Measurements from ENCODE around the gene NUDT19.
"Not testable (repeated sequence)": the region's sequence is repeated elsewhere in the genome, so short reads cannot be mapped to it uniquely, and the experiment has no call there.

Gene NUDT19

GRCh38 chr19:32716203-32716602 is 24.6 kb downstream of the NUDT19 start:
- not testable (repeated sequence) for DNase-seq

DNA sequence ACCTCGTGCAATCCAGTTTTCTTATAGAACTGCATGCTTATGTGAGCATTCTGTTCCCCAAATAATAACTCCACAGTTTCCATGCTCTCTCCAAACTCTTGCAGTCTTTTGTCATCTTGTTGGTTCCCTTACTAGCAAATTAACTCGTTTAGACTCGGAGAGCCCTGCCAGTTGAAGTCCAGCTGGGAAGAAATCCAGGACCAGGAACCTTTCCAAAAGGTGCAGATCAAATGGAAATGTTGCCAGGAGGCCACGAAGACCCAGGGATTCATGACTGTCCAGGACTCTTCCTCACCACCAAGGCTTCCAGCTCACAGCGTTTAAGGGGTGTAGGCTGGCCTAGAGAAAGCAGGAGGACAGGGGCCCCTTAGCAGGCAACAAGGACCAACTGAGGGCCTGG is 25.9 kb downstream of the NUDT19 start:
- no peak for DNase-seq

GRCh38 chr19:32718286-32718685 is 26.7 kb downstream of the NUDT19 start:
- no peak for DNase-seq

DNA sequence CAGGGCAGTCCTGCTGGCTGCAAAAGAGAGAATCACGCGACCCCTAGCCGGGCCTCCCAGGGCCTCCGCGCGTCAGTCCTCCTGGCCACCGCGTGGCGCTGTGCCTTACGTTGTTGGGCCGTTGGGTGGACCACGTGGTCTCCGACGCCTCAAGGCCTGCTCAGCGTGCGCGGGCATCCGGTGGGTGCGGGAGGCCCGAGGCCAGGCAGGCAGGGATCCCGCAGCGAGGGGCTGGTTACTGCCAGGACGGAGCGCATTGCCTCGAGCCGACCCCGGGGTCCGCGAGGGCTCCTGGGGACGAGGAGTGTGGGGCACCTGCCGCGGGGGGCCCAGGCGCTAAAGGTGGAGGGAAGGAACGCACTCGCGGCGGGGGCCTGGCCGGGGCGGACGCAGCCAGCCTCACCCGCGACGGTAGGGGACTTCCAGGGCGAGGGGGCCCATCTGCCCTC is 28.0 kb downstream of the NUDT19 start, which contains the start of gene TDRD12:
Gene TDRD12 (plus strand): TSS at position 157 of the 449 bp plus-strand sequence. CDS start 306 bp downstream, outside the sequence.
- no peak for DNase-seq

DNA sequence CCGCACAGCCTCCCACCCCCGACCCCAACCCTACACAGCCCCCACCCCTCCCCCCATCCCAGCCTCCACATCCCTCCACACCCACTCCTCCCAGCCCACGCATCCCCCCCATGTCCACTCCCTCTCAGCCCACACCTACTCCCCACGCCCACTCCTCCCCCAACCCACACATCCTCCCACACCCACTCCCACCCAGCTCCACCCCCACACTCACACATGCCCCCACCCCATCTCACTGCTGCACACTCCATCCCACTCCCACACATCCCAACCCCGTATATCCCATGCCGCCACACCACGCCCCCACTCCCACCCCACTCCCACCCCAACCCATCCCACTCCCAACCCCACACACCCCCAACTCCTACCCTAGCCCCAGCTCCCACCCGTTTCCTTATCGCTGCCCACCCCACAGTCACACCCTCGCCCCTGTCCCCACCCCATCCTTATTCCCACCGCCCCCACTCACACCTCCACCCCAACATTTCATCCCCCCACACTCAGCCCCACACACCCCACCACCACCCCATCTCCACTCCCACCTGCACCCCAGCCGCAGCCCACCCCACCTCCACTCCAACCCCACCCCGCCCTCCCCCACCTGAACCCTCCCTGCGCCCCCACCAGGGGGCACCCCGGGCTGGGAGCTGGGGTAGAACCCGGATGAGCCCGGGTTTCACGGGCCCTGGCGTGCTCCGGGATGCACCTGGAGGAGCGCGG is 28.8 kb downstream of the NUDT19 start:
- no peak for DNase-seq

- DNase-seq, result no peak
Measured at GRCh38 chr19:32720936-32721250, 29.3 kb downstream of the NUDT19 start.

GRCh38 chr19:32735936-32736335 is 44.3 kb downstream of the NUDT19 start:
- DNase-seq, result no peak

GRCh38 chr19:32743021-32743420 is 51.4 kb downstream of the NUDT19 start:
- DNase-seq, result no peak

DNA sequence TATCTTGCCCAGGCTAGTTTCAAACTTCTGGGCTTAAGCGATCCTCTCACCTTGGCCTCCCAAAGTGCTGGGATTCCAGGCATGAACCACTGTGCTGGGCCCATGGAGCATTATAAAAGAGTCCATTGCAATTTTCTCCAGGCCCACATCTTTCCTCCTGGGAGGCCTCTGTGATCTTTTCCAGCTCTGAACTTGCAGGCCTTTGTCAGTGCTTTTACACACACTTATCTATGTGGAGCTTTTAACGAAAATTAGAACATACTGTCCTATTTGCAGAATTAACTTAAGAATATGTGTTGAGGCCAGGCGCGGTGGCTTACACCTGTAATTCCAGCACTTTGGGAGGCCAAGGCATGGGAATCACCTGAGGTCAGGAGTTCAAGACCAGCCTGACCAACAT is 51.8 kb downstream of the NUDT19 start:
- no peak for DNase-seq

- no peak for DNase-seq
Measured at GRCh38 chr19:32744555-32745325, 53.1 kb downstream of the NUDT19 start.

DNA sequence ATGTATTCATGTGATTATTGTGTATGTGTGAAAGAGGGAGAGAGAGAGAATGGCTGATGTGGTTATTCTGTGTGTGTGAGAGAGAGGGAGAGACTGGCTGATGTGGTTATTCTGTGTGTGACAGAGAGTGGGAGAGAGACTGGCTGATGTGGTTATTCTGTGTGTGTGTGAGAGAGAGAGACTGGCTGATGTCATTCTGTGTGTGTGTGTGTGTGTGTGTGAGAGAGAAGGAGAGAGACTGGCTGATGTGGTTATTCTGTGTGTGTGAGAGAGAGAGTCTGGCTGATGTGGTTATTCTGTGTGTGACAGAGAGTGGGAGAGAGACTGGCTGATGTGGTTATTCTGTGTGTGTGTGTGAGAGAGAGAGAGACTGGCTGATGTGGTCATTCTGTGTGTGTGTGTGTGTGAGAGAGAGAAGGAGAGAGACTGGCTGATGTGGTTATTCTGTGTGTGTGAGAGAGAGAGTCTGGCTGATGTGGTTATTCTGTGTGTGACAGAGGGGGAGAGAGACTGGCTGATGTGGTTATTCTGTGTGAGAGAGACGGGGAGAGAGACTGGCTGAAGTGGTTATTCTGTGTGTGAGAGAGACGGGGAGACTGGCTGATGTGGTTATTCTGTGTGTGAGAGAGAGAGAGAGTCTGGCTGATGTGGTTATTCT is 54.1 kb downstream of the NUDT19 start:
- not testable (repeated sequence) for DNase-seq

DNA sequence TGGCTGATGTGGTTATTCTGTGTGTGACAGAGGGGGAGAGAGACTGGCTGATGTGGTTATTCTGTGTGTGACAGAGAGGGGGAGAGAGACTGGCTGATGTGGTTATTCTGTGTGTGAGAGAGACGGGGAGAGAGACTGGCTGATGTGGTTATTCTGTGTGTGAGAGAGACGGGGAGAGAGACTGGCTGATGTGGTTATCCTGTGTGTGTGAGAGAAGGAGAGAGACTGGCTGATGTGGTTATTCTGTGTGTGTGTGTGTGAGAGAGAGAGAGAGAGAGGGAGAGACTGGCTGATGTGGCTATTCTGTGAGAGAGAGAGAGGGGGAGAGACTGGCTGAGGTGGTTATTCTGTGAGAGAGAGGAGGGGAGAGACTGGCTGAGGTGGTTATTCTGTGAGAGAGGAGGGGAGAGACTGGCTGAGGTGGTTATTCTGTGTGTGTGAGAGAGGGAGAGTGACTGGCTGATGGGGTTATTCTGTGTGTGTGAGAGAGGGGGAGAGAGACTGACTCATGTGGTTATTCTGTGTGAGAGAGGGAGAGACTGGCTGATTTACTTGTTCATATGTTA is 55.1 kb downstream of the NUDT19 start:
- not testable (repeated sequence) for DNase-seq

DNA sequence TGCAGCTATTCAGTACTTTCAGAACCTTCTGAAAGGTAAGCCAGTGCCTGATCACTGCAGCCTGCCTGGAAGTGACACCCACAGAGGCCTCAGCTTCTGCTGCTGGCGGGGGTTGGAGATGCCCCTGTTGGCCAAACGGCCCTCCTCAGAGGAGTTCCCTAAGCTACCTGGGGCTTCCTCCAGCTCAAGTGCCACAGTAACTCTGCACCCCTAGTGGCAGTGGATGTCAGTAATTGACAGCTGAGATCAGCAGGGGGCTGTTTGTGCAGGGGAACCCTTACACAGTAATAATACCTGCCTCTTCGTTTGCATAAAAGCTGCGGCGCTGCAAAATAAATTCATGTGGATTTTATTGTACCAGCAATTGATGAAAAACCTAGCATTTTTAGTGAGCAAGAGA is 56.9 kb downstream of the NUDT19 start:
- no peak for DNase-seq

DNA sequence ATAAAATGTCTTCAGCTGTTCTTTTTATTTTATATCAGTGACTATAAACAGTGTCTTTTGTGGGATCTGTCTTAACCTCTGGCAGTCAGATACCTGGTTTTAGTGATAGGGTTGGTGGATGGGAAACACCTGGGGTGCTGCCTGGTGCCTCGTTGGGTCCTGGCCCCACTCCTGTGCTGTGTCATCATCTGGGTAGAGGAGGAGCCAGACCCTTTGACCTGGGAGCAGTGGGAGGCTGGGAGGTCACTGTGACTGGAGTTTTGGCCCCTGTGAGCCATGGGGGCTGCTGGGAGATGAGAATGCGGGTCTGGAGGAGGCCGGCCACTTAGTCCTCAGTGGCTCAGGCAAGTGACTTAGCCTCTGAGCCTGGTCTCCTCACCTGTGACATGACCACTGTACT is 57.3 kb downstream of the NUDT19 start:
- DNase-seq, result no peak

DNA sequence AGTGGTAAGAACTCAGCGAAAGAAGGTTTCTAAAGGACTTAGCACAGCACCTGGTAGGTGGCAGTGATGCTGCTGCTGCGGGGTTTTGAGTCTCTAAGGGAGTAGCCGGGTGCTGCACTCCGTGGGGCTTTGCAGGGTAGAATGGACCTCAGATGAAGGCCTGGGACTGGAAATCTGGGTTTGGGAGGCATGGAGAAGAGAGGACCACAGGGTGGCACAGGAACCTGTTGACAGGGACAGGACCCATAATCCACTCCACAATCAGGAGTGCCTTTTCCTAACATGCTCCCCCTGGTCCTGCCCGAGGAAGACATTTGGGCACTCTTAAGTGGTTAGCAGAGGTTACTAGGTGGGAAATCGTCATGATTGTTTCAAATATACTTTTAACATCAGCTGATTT is 57.7 kb downstream of the NUDT19 start:
- DNase-seq, result no peak

DNA sequence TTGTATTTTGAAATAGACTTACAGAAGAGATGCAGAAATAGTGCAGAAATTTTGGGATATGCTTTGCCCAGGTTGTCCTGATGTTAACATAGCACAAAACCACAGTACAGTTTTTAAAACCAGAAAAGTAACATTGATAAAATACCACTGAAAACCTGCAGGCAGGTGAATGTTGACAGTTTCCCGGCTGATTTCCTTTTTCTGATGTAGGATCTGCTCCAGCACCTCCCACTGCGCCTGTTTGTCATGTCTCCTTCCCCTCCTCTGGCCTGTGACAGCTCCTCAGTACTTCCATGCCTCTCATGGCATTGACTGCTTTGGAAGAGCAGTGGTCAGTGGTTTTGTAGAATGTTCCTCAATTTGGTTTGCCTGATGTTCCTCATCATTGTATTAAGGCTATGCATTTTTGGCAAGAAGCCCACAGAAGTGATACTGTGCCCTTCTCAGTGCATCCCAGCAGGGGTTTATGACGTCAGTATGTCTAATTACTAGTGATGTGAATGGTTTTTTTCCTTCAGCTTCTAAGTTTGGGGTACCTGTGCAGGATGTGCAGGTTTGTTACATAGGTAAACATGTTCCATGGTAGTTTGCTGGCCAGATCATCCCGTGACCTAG is 58.9 kb downstream of the NUDT19 start:
- no peak for DNase-seq

GRCh38 chr19:32751066-32751465 is 59.4 kb downstream of the NUDT19 start:
- no peak for DNase-seq

GRCh38 chr19:32757189-32757588 is 65.6 kb downstream of the NUDT19 start:
- no peak for DNase-seq
